PC-3 (cell line): ENCODE measurements around the gene ARHGAP5. TPM values are rescaled to one million over a fixed set of nuclear protein-coding genes. Genes with fewer than 3 reads are reported as not detected.

Experiments
- ATAC-seq: fragments of 200-7000 bp; cut with Tn5 transposase; 2 replicates; pipeline ENCODE4 v1.9.1; 2020; ENCODE audit warnings: mild to moderate bottlenecking, moderate library complexity
- BruUV-seq: library from RNA; stranded (reverse); fragments of 400-500 nt; replicated peaks from 2 replicates; lab custom pipeline; 2021; lab: Mats Ljungman, UMichigan
- CTCF ChIA-PET: fragments of 300-600 bp; sonication (Branson Sonifier 250); formaldehyde crosslinking; loops from one replicate; lab custom pipeline; 2022; ENCODE audit warnings: antibody characterized with exemption; lab: Charles Lee
- POLR2A ChIA-PET: fragments of 300-600 bp; sonication (Branson Sonifier 250); formaldehyde crosslinking; loops from one replicate; lab custom pipeline; 2022; ENCODE audit warnings: antibody characterized with exemption; ENCODE audit not compliant: unreplicated experiment; lab: Charles Lee
- DNase-seq: peaks from one replicate; pipeline ENCODE4 v3.0.0-alpha.2; 2015
- H2AFZ ChIP-seq: fragments of 300-600 bp; sonication (generic); 2 replicates; pipeline ENCODE4 v1.6.0; 2016; ENCODE audit warnings: antibody characterized with exemption, low read length
- H3F3A ChIP-seq: fragments of 300-600 bp; sonication (generic); one replicate; pipeline ENCODE4 v1.6.0; 2017; ENCODE audit warnings: antibody characterized with exemption, low read length, control low read depth, mild to moderate bottlenecking; ENCODE audit not compliant: unreplicated experiment
- H3K27ac ChIP-seq: fragments of 300-600 bp; sonication (generic); 2 replicates; pipeline ENCODE4 v1.5.1; 2016; ENCODE audit warnings: mild to moderate bottlenecking, low read length
- H3K27me3 ChIP-seq: fragments of 300-600 bp; sonication (generic); 2 replicates; pipeline ENCODE4 v1.6.1; 2016; ENCODE audit warnings: low read length, mixed read lengths
- H3K36me3 ChIP-seq: fragments of 300-600 bp; sonication (generic); 2 replicates; pipeline ENCODE4 v1.6.1; 2016; ENCODE audit warnings: low read depth, mixed run types, low read length, mixed read lengths
- H3K4me1 ChIP-seq: fragments of 300-600 bp; sonication (generic); 2 replicates; pipeline ENCODE4 v1.5.1; 2016; ENCODE audit warnings: low read length; ENCODE audit not compliant: insufficient read depth
- H3K4me2 ChIP-seq: fragments of 300-600 bp; sonication (generic); 2 replicates; pipeline ENCODE4 v1.6.0; 2016; ENCODE audit warnings: low read length
- H3K4me3 ChIP-seq: fragments of 300-600 bp; sonication (generic); 2 replicates; pipeline ENCODE4 v1.5.1; 2016; ENCODE audit warnings: mild to moderate bottlenecking, low read length, mixed read lengths
- H3K79me2 ChIP-seq: fragments of 300-600 bp; sonication (generic); 2 replicates; pipeline ENCODE4 v1.6.1; 2017; ENCODE audit warnings: low read length, mixed read lengths
- H3K9ac ChIP-seq: fragments of 300-600 bp; sonication (generic); 2 replicates; pipeline ENCODE4 v1.6.0; 2016; ENCODE audit warnings: mild to moderate bottlenecking, low read length
- H3K9me2 ChIP-seq: fragments of 300-600 bp; sonication (generic); replicated peaks from 2 replicates; pipeline ENCODE4 v1.6.1; 2016; ENCODE audit warnings: mixed run types, low read length, mixed read lengths
- H3K9me3 ChIP-seq: fragments of 300-600 bp; sonication (generic); 2 replicates; pipeline ENCODE4 v1.6.1; 2016; ENCODE audit warnings: low read length, mixed read lengths
- H4K20me1 ChIP-seq: fragments of 300-600 bp; sonication (generic); 2 replicates; pipeline ENCODE4 v1.6.1; 2016; ENCODE audit warnings: low read length, mixed read lengths
- EZH2 ChIP-seq: fragments of 300-600 bp; sonication (generic); IDR thresholded peaks from one replicate; pipeline ENCODE4 v1.6.1; 2017; ENCODE audit warnings: antibody characterized with exemption, mild to moderate bottlenecking, low read length; ENCODE audit not compliant: unreplicated experiment
- EZH2phosphoT487 ChIP-seq: fragments of 300-600 bp; sonication (generic); IDR thresholded peaks from 2 replicates; pipeline ENCODE4 v1.6.1; 2018; ENCODE audit warnings: mild to moderate bottlenecking, antibody characterized with exemption, low read length, borderline replicate concordance
- intact Hi-C: fragments of 100-400 bp; cut with micrococcal nuclease; formaldehyde crosslinking; loops from 2 replicates; pipeline ENCODE4 v1.9.0; 2023
- total RNA-seq: library from RNA; depleted of rRNA; stranded (reverse); fragments of >200 nt; gene quantifications from 2 replicates; pipeline ENCODE4 v1.2.3, GENCODE V29; 2014
- TF ChIP-seq, protein P1 (sequence below): fragments of 300-600 bp; sonication (generic); conservative IDR thresholded peaks from 2 replicates; pipeline ENCODE4 v1.5.1; 2017; ENCODE audit warnings: antibody characterized with exemption, low read depth, mild to moderate bottlenecking, low read length

ARHGAP5 gene
- total RNA-seq, 1 experiment from 2014 or later, result 46.4 TPM

DNA sequence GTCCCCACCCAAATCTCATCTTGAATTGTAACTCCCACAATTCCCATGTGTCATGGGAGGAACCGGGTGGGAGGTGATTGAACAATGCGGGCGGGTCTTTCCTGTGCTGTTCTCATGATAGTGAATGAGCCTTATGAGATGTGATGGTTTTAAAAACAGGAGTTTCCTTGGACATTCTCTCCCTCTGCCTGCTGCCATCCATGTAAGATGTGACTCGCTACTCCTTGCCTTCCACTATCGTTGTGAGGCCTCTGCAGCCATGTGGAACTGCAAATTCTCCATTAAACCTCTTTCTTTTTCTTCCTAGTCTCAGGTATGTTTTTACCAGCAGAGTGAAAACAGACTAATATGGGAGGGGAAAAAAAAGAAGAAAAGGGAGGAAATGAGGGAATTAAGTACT lies 22.6 kb upstream of the ARHGAP5 start:
- CTCF ChIA-PET, result no interaction called here

DNA sequence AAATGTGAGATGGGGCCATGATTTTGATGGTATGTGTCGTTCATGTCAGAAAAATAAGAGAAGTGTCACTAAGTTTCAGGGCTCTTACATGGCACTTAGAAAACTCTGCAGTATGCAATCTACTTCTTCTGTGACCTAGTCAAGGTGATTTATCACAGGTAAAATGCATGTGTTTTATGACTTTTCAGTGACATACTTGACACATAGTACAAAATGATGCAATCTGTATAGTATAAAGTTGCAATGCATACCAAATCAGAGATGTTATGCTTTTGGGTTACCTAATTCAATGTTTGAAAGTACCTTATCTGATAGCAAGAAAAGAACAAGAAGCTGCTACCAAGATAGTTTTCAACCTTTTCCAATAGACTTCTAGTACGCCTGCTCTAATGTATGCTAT lies 21.9 kb upstream of the ARHGAP5 start:
- no peaks in the 10 kb centered on the region for H3K27me3 ChIP-seq
- H3K9me3 ChIP-seq, result no peaks in the 10 kb centered on the region
- DNase-seq (no peak), ATAC-seq (no peak)
- BruUV-seq, result no TSS peak
- no peaks in the 10 kb centered on the region for H4K20me1 ChIP-seq
- no peak overlapping the region for H3K27ac ChIP-seq
- H3K4me1 ChIP-seq, result no peaks in the 10 kb centered on the region
- H3K36me3 ChIP-seq, result no peaks in the 10 kb centered on the region
- no peaks in the 10 kb centered on the region for H3K9me2 ChIP-seq
- ChIA-PET CTCF (no interaction called here), POLR2A (no interaction called here)
- no peaks in the 10 kb centered on the region for H3F3A ChIP-seq
- intact Hi-C loops, result no loop called here
- no peak overlapping the region for H3K9ac ChIP-seq
- H3K79me2 ChIP-seq, result no peaks in the 10 kb centered on the region
- H3K4me3 ChIP-seq, result no peak overlapping the region
- H2AFZ ChIP-seq, result no peak overlapping the region
- TF ChIP-seq EZH2, result no peak
- TF ChIP-seq EZH2phosphoT487, result no peak
- TF ChIP-seq, protein P1, sequence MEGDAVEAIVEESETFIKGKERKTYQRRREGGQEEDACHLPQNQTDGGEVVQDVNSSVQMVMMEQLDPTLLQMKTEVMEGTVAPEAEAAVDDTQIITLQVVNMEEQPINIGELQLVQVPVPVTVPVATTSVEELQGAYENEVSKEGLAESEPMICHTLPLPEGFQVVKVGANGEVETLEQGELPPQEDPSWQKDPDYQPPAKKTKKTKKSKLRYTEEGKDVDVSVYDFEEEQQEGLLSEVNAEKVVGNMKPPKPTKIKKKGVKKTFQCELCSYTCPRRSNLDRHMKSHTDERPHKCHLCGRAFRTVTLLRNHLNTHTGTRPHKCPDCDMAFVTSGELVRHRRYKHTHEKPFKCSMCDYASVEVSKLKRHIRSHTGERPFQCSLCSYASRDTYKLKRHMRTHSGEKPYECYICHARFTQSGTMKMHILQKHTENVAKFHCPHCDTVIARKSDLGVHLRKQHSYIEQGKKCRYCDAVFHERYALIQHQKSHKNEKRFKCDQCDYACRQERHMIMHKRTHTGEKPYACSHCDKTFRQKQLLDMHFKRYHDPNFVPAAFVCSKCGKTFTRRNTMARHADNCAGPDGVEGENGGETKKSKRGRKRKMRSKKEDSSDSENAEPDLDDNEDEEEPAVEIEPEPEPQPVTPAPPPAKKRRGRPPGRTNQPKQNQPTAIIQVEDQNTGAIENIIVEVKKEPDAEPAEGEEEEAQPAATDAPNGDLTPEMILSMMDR, result no peak
- H3K4me2 ChIP-seq, result no peak overlapping the region

More for the DNA sequence above, 22.6 kb upstream of the ARHGAP5 start:
- Histone ChIP-seq H3K27me3 (no peaks in the 10 kb centered on the region), H3K27ac (no peak overlapping the region), H3K9me3 (no peaks in the 10 kb centered on the region), H3K9ac (no peak overlapping the region), H3K4me2 (no peak overlapping the region), H3K36me3 (no peaks in the 10 kb centered on the region), H4K20me1 (no peaks in the 10 kb centered on the region), H2AFZ (no peak overlapping the region), H3K79me2 (no peaks in the 10 kb centered on the region), H3K4me3 (no peak overlapping the region), H3K9me2 (no peaks in the 10 kb centered on the region), H3K4me1 (no peaks in the 10 kb centered on the region), H3F3A (no peaks in the 10 kb centered on the region)
- intact Hi-C loops, result no loop called here
- DNase-seq (no peak), ATAC-seq (no peak)
- TF ChIP-seq, protein P1, result no peak
- no peak for TF ChIP-seq EZH2phosphoT487
- no peak for TF ChIP-seq EZH2
- POLR2A ChIA-PET, result no interaction called here
- BruUV-seq, result no TSS peak

- CTCF ChIA-PET, result interaction anchor here (0.6 kb wide), 1 partner anchor 323 kb away, joined by 7 read pairs; no protein-coding TSS in a partner anchor
Measured at GRCh38 chr14:32059702-32060101, 17.4 kb upstream of the ARHGAP5 start.

More at GRCh38 chr14:32059702-32060101, 17.4 kb upstream of the ARHGAP5 start:
- Histone ChIP-seq H3K9me2 (no peaks in the 10 kb centered on the region), H3F3A (no peaks in the 10 kb centered on the region), H3K9me3 (no peaks in the 10 kb centered on the region), H2AFZ (no peak overlapping the region), H4K20me1 (no peaks in the 10 kb centered on the region), H3K4me3 (no peak overlapping the region), H3K9ac (no peak overlapping the region), H3K4me2 (no peak overlapping the region), H3K27ac (no peak overlapping the region), H3K79me2 (no peaks in the 10 kb centered on the region), H3K27me3 (no peaks in the 10 kb centered on the region), H3K36me3 (no peaks in the 10 kb centered on the region), H3K4me1 (no peaks in the 10 kb centered on the region)
- intact Hi-C loops, result no loop called here
- no TSS peak for BruUV-seq
- no peak for DNase-seq
- no peak for ATAC-seq
- TF ChIP-seq EZH2, result no peak
- TF ChIP-seq EZH2phosphoT487, result no peak
- TF ChIP-seq, protein P1, result no peak
- POLR2A ChIA-PET, result no interaction called here
